Right cardiac atrium (tissue), 5 donors: ENCODE measurements around the gene OR2AJ1. TPM values are rescaled to one million over a fixed set of nuclear protein-coding genes. Genes with fewer than 3 reads are reported as not detected.
"Not testable (repeated sequence)": the region's sequence is repeated elsewhere in the genome, so short reads cannot be mapped to it uniquely, and the experiment has no call there.

ENCODE experiments used
- ATAC-seq, 2 donors: fragments of 200-7000 bp; cut with Tn5 transposase; one replicate each; pipeline versions ENCODE4 v1.8.0 to v1.9.1; 2020; ENCODE audit warnings: moderate library complexity in 2 of 2, mild to moderate bottlenecking in 1 of 2
- DNase-seq, 3 donors: peaks; one replicate each; pipeline ENCODE4 v3.0.0-alpha.2; 2020
- H3K27ac ChIP-seq: one replicate; pipeline ENCODE4 v1.5.1; 2013; ENCODE audit warnings: mild to moderate bottlenecking, low read length, control low read depth, moderate library complexity
- H3K27me3 ChIP-seq: one replicate; pipeline ENCODE4 v1.6.1; 2013; ENCODE audit not compliant: control insufficient read depth, insufficient read depth
- H3K4me1 ChIP-seq: one replicate; pipeline ENCODE4 v1.6.1; 2013; ENCODE audit warnings: low read length; ENCODE audit not compliant: control insufficient read depth, insufficient read depth
- H3K4me3 ChIP-seq: one replicate; pipeline ENCODE4 v1.5.1; 2013; ENCODE audit warnings: low read length, control low read depth
- H3K9me3 ChIP-seq: one replicate; pipeline ENCODE4 v1.6.1; 2013; ENCODE audit warnings: low read length; ENCODE audit not compliant: control insufficient read depth
- WGBS: extraction: QIAGEN DNeasy Blood & Tissue Kit; methylation state at CpG from one replicate; pipeline ENCODE4 v1.1.7; 2013; 5-methylcytosine and 5-hydroxymethylcytosine counted together
- intact Hi-C, 4 donors: fragments of 100-400 bp; cut with DNase I; formaldehyde crosslinking; loops; one replicate each; pipeline versions ENCODE4 v1.11.0 to v1.14.0; 2022 to 2023
- polyA plus RNA-seq: library from polyadenylated mRNA; stranded (reverse); fragments of 200-250 nt; gene quantifications from one replicate; pipeline ENCODE4 v1.2.3, GENCODE V29; 2013
- total RNA-seq, 4 donors: library from RNA; stranded (reverse); fragmentation: NEBNext Ultra II Directional; extraction: Animal tissue kit (Norgen Biotek cat#: 25700); gene quantifications; one replicate each; pipeline ENCODE4 v1.2.1, GENCODE V29; 2021
- donor health status: healthy with polysubstance abuse.
- donor health status: DM: no; HTN: yes; CAD: no.
- donor health status: DM: no; HTN: no; CAD: no.
- donor health status: DM: no; HTN: yes; CAD: no; lungs with severe emphysema.
- donor health status: DM: yes; HTN: yes; CAD: no.

OR2AJ1 gene
- total and polyA plus RNA-seq, 5 donors: not detected

GRCh38 chr1:247914941-247915662 lies 9.6 kb upstream of the OR2AJ1 start:
- no peak overlapping the region for H3K4me3 ChIP-seq
- DNase-seq: no peak
- ATAC-seq: no peak
- H3K27me3 ChIP-seq: no peaks in the 10 kb centered on the region
- intact Hi-C loops: no loop called here
- WGBS: 45% methylated on average over 4 of the region's 4 CpGs
- no peak overlapping the region for H3K27ac ChIP-seq
- no peaks in the 10 kb centered on the region for H3K9me3 ChIP-seq
- no peaks in the 10 kb centered on the region for H3K4me1 ChIP-seq

DNA sequence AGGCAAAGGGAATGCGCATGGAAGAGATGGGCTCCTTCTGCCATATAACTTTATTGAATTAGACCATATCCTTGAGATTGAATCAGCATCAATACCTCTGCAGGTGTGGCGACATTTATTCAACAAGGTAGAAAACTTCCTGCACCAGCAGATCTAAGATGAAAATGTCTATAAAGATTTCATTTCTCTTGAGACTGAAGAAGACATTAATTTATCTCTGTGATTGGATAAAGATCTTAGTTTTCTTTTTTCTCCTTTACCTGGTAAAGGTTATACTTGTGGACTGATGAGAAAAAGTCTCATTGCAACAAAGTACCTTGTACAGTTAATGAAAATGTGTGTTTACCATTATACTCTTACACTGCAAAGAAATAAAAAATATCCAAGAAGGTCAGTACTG lies 4.7 kb upstream of the OR2AJ1 start, which contains the start of gene OR2T8:
OR2T8 (plus strand) TSS at position 301 of the 400 bp plus-strand sequence. CDS start 766 bp downstream, outside the sequence.
- Histone ChIP-seq H3K4me3 (no peak within 1 kb of the TSS), H3K27ac (no peak within 1 kb of the TSS), H3K9me3 (no peaks in the 10 kb centered on the region), H3K4me1 (no peaks in the 10 kb centered on the region), H3K27me3 (no peaks in the 10 kb centered on the region)
- intact Hi-C loops: no loop called here
- 92% methylated on average over 2 of the region's 2 CpGs for WGBS
- ATAC-seq: no peak
- DNase-seq: no peak

- Histone ChIP-seq H3K9me3 (no peaks in the 10 kb centered on the region), H3K27me3 (no peaks in the 10 kb centered on the region), H3K4me1 (no peaks in the 10 kb centered on the region), H3K27ac (no peak overlapping the region), H3K4me3 (no peak overlapping the region)
- WGBS: 64% methylated on average over 3 of the region's 3 CpGs
- intact Hi-C loops: no loop called here
- ATAC-seq: no peak
- DNase-seq: no peak
Measured at GRCh38 chr1:247923941-247924340, 748 bp upstream of the OR2AJ1 start.

DNA sequence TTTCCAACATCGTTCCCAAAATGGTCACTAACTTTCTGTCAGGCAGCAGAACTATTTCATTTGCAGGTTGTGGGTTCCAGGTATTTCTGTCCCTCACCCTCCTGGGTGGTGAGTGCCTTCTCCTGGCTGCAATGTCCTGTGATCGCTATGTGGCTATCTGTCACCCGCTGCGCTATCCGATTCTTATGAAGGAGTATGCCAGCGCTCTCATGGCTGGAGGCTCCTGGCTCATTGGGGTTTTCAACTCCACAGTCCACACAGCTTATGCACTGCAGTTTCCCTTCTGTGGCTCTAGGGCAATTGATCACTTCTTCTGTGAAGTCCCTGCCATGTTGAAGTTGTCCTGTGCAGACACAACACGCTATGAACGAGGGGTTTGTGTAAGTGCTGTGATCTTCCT lies 9.3 kb downstream of the OR2AJ1 start:
- Histone ChIP-seq H3K4me1 (no peaks in the 10 kb centered on the region), H3K4me3 (no peak overlapping the region), H3K27ac (no peak overlapping the region), H3K27me3 (no peaks in the 10 kb centered on the region), H3K9me3 (no peaks in the 10 kb centered on the region)
- WGBS: 95% methylated on average over 8 of the region's 8 CpGs
- intact Hi-C loops: no loop called here
- no peak for ATAC-seq
- DNase-seq: no peak

- Histone ChIP-seq H3K27me3 (no peaks in the 10 kb centered on the region), H3K27ac (no peak overlapping the region), H3K4me3 (no peak overlapping the region), H3K9me3 (no peaks in the 10 kb centered on the region), H3K4me1 (no peaks in the 10 kb centered on the region)
- DNase-seq (no peak), ATAC-seq (no peak)
- intact Hi-C loops: no loop called here
- 92% methylated on average over 9 of the region's 9 CpGs for WGBS
Measured at GRCh38 chr1:247935781-247936180, 11.1 kb downstream of the OR2AJ1 start.

GRCh38 chr1:247936415-247936814 lies 11.7 kb downstream of the OR2AJ1 start:
- 90% methylated on average over 18 of the region's 18 CpGs for WGBS
- ATAC-seq: no peak
- no peaks in the 10 kb centered on the region for H3K9me3 ChIP-seq
- no peak overlapping the region for H3K4me3 ChIP-seq
- no peak overlapping the region for H3K27ac ChIP-seq
- H3K4me1 ChIP-seq: no peaks in the 10 kb centered on the region
- no peaks in the 10 kb centered on the region for H3K27me3 ChIP-seq
- peak in 1 of 3 donors; percentile 16 for DNase-seq
- intact Hi-C loops: no loop called here

DNA sequence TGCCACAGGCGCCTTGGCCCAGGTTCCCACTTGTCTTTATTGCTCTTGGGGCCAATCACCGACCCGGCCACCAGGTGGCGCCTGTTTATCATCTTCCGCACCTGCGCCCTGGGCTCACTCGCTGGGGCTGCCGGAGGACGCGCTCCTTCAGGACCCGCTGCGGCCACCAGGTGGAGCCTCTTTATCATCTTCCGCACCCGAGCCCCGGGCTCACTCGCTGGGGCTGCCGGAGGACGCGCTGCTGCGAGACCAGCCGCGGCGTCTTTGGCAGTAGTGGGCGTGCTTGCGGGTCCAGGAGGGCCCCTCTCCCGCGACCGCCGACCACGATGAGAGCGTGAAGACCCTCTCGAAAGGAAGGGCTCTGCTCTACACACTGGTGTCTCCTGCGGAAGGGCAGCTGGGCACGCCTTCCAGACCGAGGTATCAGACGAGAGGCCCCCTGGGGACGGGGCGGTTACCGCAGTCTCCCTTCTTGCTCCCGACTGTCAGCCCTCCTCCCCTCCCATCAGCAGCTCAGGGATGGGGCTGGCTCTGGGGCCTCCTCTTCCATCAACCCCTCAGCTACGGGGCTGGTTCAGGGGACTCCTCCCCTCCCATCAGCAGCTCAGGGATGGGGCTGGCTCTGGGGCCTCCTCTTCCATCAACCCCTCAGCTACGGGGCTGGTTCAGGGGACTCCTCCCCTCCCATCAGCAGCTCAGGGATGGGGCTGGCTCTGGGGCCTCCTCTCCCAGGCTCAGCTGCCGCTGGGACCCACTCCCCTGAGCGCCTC lies 12.5 kb downstream of the OR2AJ1 start:
- H3K27ac ChIP-seq, H3K9me3 ChIP-seq, H3K4me3 ChIP-seq, H3K4me1 ChIP-seq, H3K27me3 ChIP-seq, intact Hi-C loops: not testable (repeated sequence)
- ATAC-seq (peak; percentile 75 to 88), DNase-seq (peak; percentile 65 to 88 (median 88))
- WGBS: 17% methylated on average over 44 of the region's 44 CpGs

- no peak overlapping the region for H3K27ac ChIP-seq
- ATAC-seq (no peak), DNase-seq (no peak)
- intact Hi-C loops: no loop called here
- no peak overlapping the region for H3K4me3 ChIP-seq
- H3K9me3 ChIP-seq: peaks cover 2% of the 10 kb centered on the region
- H3K27me3 ChIP-seq: no peaks in the 10 kb centered on the region
- WGBS: 61% methylated on average over 6 of the region's 6 CpGs
- no peaks in the 10 kb centered on the region for H3K4me1 ChIP-seq
Measured at GRCh38 chr1:247942624-247943023, 17.9 kb downstream of the OR2AJ1 start.

GRCh38 chr1:247948558-247948957 lies 23.9 kb downstream of the OR2AJ1 start, which contains the start of gene OR2L8:
Gene OR2L8 (plus strand): TSS chr1:247948858. CDS start chr1:247948858, 0 bp downstream.
- Histone ChIP-seq H3K27ac (no peak within 1 kb of the TSS), H3K9me3 (peaks cover 2% of the 10 kb centered on the region), H3K27me3 (no peaks in the 10 kb centered on the region), H3K4me3 (no peak within 1 kb of the TSS), H3K4me1 (no peaks in the 10 kb centered on the region)
- ATAC-seq (no peak), DNase-seq (no peak)
- intact Hi-C loops: no loop called here
- 70% methylated on average over 3 of the region's 3 CpGs for WGBS

- H3K27ac ChIP-seq: no peak overlapping the region
- H3K4me3 ChIP-seq: no peak overlapping the region
- no peaks in the 10 kb centered on the region for H3K4me1 ChIP-seq
- DNase-seq: no peak
- 91% methylated on average over 1 of the region's 1 CpG for WGBS
- no peak for ATAC-seq
- no peaks in the 10 kb centered on the region for H3K27me3 ChIP-seq
- H3K9me3 ChIP-seq: no peaks in the 10 kb centered on the region
- intact Hi-C loops: no loop called here
Measured at GRCh38 chr1:247953408-247953807, 28.7 kb downstream of the OR2AJ1 start.

GRCh38 chr1:247961791-247962190 lies 37.1 kb downstream of the OR2AJ1 start:
- DNase-seq: no peak
- no peaks in the 10 kb centered on the region for H3K27me3 ChIP-seq
- intact Hi-C loops: no loop called here
- H3K27ac ChIP-seq: no peak overlapping the region
- no peaks in the 10 kb centered on the region for H3K9me3 ChIP-seq
- whole genome bisulfite sequencing: 23% methylated on average over 3 of the region's 3 CpGs
- H3K4me1 ChIP-seq: no peaks in the 10 kb centered on the region
- ATAC-seq: no peak
- H3K4me3 ChIP-seq: no peak overlapping the region
